Fibroblast of skin of left quadriceps (primary cell): ENCODE results near the gene DST.

Source experiments
- DNase-seq, 2 experiments: peaks; one replicate each; pipeline ENCODE4 v3.0.0-alpha.2; 2013; ENCODE audit warnings: low read depth in 2 of 2

Gene DST

GRCh38 chr6:56537223-56537770 is 105.4 kb downstream of the DST start:
- no peak for DNase-seq

- DNase-seq, result no peak
Observed at GRCh38 chr6:56536536-56536935, 106.2 kb downstream of the DST start.

- no peak for DNase-seq
Observed at GRCh38 chr6:56535626-56536025, 107.1 kb downstream of the DST start.

GRCh38 chr6:56534680-56535419 is 107.8 kb downstream of the DST start:
- no peak for DNase-seq

GRCh38 chr6:56532766-56533551 is 109.7 kb downstream of the DST start:
- DNase-seq, result no peak

- DNase-seq, result no peak
Observed at GRCh38 chr6:56531839-56532595, 110.7 kb downstream of the DST start.

- no peak for DNase-seq
Observed at GRCh38 chr6:56529594-56530191, 113.0 kb downstream of the DST start.

GRCh38 chr6:56528412-56528841 is 114.3 kb downstream of the DST start:
- peak; percentile 76 to 80 for DNase-seq

GRCh38 chr6:56527934-56528333 is 114.8 kb downstream of the DST start:
- no peak for DNase-seq

- DNase-seq, result no peak
Observed at GRCh38 chr6:56526860-56527544, 115.7 kb downstream of the DST start.

GRCh38 chr6:56525974-56526789 is 116.5 kb downstream of the DST start:
- DNase-seq, result no peak

GRCh38 chr6:56524891-56525703 is 117.6 kb downstream of the DST start:
- peak; percentile 97 to 98 for DNase-seq

- no peak for DNase-seq
Observed at GRCh38 chr6:56522495-56523270, 120.0 kb downstream of the DST start.

GRCh38 chr6:56521976-56522375 is 120.7 kb downstream of the DST start:
- no peak for DNase-seq

GRCh38 chr6:56521454-56521853 is 121.2 kb downstream of the DST start:
- DNase-seq, result no peak

GRCh38 chr6:56520218-56520617 is 122.5 kb downstream of the DST start:
- no peak for DNase-seq

- no peak for DNase-seq
Observed at GRCh38 chr6:56518995-56519767, 123.5 kb downstream of the DST start.
